ENCODE results near the gene TPD52L1.
A peak's percentile ranks its signal among the peaks of the same experiment; 100 is the strongest.
"Not testable (repeated sequence)": the region's sequence is repeated elsewhere in the genome, so short reads cannot be mapped to it uniquely, and the experiment has no call there.

The TPD52L1 gene

DNA sequence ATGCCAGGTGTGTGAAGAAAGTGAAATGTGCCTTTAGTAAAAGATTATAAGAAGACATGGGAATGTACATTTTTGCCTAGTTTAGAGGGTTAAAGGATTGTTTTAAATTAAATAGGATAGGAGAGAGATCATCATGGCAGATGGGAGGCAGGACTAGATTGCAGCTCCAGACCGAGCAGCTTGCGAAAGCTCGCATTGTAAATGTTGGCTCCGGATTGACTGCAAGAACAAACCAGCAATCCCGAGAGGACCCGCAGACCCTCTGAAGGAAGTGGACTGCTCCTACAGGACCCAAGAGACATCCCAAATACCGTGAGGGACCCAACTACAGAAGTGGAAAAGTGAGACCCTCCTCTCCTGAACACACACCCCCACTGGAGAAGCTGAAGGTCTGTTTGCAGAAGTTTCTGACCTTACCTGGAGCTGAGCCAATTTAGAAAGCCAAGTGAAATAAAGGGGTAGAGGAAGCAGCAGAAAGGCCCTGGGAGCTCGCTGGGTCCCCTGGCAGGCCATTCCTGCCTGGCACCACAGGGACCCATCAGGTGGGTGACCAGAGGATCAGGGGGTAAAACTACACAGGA is 30.0 kb upstream of the TPD52L1 start:
- TF ChIP-seq, protein P1, sequence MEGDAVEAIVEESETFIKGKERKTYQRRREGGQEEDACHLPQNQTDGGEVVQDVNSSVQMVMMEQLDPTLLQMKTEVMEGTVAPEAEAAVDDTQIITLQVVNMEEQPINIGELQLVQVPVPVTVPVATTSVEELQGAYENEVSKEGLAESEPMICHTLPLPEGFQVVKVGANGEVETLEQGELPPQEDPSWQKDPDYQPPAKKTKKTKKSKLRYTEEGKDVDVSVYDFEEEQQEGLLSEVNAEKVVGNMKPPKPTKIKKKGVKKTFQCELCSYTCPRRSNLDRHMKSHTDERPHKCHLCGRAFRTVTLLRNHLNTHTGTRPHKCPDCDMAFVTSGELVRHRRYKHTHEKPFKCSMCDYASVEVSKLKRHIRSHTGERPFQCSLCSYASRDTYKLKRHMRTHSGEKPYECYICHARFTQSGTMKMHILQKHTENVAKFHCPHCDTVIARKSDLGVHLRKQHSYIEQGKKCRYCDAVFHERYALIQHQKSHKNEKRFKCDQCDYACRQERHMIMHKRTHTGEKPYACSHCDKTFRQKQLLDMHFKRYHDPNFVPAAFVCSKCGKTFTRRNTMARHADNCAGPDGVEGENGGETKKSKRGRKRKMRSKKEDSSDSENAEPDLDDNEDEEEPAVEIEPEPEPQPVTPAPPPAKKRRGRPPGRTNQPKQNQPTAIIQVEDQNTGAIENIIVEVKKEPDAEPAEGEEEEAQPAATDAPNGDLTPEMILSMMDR (conservative IDR thresholded peaks at IDR 0.05) = no peak
- no peak overlapping the region for H3K27ac ChIP-seq

DNA sequence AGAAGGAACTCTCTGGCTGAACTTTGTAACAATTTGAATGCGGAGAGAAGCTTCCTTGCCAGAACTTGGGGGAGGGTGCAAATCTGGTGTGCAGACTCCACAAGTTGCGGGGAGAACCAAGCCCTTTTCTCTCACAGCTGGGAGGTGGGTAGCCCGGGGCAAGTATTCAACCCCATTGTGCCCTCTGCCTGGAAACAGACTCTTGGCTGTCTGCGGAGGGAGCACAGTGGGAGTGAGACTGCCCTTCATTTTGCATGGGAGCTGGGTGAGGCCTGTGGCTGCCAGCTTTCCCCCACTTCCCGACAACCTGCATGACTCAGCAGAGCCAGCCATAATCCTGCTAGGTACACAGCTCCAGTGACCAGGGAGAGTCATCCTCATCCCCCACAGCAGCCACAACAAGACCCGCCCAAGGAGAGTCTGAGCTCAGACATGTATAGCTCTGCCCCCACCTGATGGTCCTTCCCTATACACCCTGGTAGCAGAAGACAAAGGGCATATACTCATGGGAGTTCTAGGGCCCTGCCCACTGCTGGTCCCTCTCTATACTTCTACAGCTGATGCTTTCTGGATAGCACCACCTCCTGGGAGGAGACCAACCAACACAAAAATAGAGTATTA is 29.4 kb upstream of the TPD52L1 start:
- no peak overlapping the region for H3K27ac ChIP-seq
- TF ChIP-seq, protein P1 (conservative IDR thresholded peaks at IDR 0.05) = no peak

DNA sequence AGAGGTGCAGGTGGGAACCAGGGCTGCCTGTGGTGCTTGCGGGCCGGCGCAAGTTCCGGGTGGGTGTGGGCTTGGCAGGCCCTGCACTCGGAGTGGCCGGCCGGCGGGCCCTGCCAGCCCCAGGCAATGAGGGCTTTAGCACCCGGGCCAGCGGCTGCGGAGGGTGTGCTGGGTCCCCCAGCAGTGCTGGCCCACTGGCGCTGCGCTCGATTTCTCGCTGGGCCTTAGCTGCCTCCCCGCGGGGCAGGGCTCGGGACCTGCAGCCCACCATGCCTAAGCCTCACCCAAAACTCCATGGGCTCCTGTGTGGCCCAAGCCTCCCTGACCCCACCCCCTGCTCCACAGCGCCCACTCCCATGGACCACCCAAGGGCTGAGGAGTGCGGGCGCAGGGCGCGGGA is 27.7 kb upstream of the TPD52L1 start:
- H3K27ac ChIP-seq = not testable (repeated sequence)

DNA sequence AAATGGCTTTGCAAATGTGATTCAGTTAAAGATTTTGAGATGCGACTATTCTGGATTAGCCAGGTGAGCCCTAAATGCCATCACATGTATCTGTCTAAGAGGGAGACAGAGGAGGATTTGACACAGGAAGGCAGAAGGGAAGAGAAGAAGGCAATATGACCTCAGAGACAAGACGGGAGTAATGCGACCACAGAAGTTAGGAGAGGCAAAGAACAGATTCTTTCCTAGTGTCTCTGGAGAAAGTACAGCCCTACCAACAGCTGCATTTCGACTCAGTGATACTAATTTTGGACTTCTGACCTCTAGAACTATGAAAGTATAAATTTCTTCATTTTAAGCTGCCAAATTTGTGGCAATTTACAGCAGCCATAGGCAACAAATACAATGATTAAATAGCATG is 24.2 kb upstream of the TPD52L1 start:
- TF ChIP-seq, protein P1 (conservative IDR thresholded peaks at IDR 0.05) = no peak
- no peak overlapping the region for H3K27ac ChIP-seq

DNA sequence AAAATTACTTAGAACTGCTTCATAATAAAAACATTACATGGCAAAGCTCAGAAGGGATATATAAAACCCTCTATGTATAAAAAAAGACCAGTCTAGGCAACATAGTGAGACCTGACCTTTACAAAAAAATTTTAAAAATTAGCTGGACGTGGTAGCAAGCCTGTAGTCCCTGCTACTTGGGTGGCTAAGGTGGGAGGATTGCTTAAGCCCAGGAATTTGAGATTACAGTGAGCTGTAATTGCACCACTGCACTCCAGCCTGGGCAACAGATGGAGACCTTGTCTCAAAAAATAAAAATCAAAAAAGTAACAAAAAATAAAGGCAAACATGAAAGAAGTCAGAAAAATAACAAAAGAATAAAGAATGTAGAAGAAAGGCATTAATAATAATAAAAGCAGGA is 21.5 kb upstream of the TPD52L1 start:
- no peak overlapping the region for H3K27ac ChIP-seq
- TF ChIP-seq, protein P1 (conservative IDR thresholded peaks at IDR 0.05) = no peak

DNA sequence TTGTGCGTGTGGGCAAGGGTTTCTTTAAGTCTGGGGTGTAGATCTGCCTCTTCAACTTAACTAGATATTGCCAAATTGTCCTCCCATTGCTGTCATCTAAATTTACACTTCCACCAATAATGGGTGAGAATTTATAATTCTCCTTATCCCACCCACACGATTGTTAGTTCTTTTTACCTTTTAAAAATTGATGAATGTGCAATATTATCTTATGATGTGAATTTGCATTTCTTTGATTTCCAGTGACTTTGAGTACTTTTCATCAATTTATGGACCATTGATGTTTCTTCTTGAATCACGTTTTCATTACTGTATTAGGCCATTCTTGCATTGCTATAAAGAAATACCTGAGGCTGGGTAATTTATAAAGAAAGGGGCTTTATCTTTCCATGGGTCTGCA is 17.2 kb upstream of the TPD52L1 start:
- TF ChIP-seq, protein P1 (conservative IDR thresholded peaks at IDR 0.05) = no peak

DNA sequence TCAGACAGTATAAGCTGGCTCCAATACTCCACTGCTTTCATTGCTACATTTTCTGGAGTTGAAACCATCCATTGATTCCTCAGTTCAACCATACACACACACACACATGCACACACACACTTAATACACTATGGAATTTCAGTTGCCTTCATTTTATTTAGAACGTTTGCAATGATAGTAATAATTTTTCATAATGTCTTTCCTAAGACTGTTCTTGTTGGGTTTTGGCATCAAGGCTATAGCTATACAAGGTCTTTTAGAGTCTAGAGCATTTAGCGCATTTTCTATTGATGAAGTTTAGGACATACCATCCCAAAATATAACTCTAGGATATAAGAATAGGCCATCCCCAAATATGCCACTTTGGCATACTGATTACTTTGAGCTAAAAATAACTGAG is 15.5 kb upstream of the TPD52L1 start:
- TF ChIP-seq, protein P1 (conservative IDR thresholded peaks at IDR 0.05) = no peak
- H3K27ac ChIP-seq = no peak overlapping the region

More for the DNA sequence above, 17.2 kb upstream of the TPD52L1 start:
- no peak overlapping the region for H3K27ac ChIP-seq

DNA sequence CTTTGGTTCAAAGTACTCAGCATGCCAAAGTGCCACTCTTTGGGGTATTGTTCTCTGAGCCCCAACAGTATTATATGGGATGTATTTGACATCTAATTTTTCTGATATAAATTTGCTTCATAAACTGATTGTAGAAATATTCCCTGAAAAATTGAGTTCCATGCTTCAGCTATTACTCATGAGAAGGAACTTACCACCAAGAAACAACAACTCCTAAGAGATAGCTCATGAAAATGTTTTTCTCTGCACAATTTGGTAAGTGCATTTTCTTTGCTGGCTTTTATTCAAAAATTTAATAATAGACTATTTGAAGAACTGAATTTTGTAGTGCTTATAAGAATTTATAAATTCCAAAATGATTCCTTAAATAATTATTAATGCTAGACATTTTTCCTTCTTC is 12.8 kb upstream of the TPD52L1 start:
- TF ChIP-seq, protein P1 (conservative IDR thresholded peaks at IDR 0.05) = no peak
- peak overlapping the region; percentile 78 for H3K27ac ChIP-seq
